ENCODE results near the gene CD101.

DNA sequence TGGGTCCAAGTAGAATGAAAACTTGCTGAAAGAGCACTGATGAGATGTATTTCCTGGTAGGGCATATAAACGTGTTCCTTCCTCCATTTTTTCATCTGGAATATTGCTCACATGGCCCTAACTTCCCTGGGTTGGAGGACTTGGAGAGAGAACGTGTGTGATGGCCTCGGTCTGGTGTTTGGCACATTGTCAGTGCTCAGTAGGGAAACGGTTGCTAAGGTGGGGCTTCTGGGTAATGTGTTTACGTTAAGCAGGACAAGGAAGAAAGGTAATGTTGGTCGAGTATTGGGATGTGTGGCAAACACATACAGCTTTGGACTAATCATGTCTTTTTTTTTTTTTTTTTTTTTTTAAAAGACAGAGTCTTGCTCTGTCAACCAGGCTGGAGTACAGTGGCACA is 64.8 kb downstream of the CD101 start:
- TF ChIP-seq, protein P1, sequence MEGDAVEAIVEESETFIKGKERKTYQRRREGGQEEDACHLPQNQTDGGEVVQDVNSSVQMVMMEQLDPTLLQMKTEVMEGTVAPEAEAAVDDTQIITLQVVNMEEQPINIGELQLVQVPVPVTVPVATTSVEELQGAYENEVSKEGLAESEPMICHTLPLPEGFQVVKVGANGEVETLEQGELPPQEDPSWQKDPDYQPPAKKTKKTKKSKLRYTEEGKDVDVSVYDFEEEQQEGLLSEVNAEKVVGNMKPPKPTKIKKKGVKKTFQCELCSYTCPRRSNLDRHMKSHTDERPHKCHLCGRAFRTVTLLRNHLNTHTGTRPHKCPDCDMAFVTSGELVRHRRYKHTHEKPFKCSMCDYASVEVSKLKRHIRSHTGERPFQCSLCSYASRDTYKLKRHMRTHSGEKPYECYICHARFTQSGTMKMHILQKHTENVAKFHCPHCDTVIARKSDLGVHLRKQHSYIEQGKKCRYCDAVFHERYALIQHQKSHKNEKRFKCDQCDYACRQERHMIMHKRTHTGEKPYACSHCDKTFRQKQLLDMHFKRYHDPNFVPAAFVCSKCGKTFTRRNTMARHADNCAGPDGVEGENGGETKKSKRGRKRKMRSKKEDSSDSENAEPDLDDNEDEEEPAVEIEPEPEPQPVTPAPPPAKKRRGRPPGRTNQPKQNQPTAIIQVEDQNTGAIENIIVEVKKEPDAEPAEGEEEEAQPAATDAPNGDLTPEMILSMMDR (conservative IDR thresholded peaks at IDR 0.05; ENCODE audit: low read depth in 2 of 2), result no peak
- TF ChIP-seq STAT1 (IDR thresholded peaks at IDR 0.05; ENCODE audit: unreplicated experiment) (no peak), ZNF114 (CRISPR knock-in tag; IDR thresholded peaks at IDR 0.05) (no peak), EZH2phosphoT487 (IDR thresholded peaks at IDR 0.05; ENCODE audit: unreplicated experiment) (no peak), POLR2AphosphoS5 (IDR thresholded peaks at IDR 0.05; ENCODE audit: low read depth) (no peak), CREB1 (CRISPR knock-in tag; IDR thresholded peaks at IDR 0.05; ENCODE audit: low read depth) (no peak), JUNB (IDR thresholded peaks at IDR 0.05; ENCODE audit: unreplicated experiment) (no peak), NANOG (IDR thresholded peaks at IDR 0.05; ENCODE audit: borderline replicate concordance) (no peak), EZH2 (IDR thresholded peaks at IDR 0.05; ENCODE audit: low read depth, unreplicated experiment) (no peak), ZNF331 (CRISPR knock-in tag; IDR thresholded peaks at IDR 0.05; ENCODE audit: low read depth) (no peak)
- TF ChIP-seq, protein P2, sequence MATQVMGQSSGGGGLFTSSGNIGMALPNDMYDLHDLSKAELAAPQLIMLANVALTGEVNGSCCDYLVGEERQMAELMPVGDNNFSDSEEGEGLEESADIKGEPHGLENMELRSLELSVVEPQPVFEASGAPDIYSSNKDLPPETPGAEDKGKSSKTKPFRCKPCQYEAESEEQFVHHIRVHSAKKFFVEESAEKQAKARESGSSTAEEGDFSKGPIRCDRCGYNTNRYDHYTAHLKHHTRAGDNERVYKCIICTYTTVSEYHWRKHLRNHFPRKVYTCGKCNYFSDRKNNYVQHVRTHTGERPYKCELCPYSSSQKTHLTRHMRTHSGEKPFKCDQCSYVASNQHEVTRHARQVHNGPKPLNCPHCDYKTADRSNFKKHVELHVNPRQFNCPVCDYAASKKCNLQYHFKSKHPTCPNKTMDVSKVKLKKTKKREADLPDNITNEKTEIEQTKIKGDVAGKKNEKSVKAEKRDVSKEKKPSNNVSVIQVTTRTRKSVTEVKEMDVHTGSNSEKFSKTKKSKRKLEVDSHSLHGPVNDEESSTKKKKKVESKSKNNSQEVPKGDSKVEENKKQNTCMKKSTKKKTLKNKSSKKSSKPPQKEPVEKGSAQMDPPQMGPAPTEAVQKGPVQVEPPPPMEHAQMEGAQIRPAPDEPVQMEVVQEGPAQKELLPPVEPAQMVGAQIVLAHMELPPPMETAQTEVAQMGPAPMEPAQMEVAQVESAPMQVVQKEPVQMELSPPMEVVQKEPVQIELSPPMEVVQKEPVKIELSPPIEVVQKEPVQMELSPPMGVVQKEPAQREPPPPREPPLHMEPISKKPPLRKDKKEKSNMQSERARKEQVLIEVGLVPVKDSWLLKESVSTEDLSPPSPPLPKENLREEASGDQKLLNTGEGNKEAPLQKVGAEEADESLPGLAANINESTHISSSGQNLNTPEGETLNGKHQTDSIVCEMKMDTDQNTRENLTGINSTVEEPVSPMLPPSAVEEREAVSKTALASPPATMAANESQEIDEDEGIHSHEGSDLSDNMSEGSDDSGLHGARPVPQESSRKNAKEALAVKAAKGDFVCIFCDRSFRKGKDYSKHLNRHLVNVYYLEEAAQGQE (IDR thresholded peaks at IDR 0.05; ENCODE audit: unreplicated experiment), result no peak
- TF ChIP-seq, protein P3, sequence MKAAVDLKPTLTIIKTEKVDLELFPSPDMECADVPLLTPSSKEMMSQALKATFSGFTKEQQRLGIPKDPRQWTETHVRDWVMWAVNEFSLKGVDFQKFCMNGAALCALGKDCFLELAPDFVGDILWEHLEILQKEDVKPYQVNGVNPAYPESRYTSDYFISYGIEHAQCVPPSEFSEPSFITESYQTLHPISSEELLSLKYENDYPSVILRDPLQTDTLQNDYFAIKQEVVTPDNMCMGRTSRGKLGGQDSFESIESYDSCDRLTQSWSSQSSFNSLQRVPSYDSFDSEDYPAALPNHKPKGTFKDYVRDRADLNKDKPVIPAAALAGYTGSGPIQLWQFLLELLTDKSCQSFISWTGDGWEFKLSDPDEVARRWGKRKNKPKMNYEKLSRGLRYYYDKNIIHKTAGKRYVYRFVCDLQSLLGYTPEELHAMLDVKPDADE (IDR thresholded peaks at IDR 0.05), result no peak
- TF ChIP-seq, protein P4, sequence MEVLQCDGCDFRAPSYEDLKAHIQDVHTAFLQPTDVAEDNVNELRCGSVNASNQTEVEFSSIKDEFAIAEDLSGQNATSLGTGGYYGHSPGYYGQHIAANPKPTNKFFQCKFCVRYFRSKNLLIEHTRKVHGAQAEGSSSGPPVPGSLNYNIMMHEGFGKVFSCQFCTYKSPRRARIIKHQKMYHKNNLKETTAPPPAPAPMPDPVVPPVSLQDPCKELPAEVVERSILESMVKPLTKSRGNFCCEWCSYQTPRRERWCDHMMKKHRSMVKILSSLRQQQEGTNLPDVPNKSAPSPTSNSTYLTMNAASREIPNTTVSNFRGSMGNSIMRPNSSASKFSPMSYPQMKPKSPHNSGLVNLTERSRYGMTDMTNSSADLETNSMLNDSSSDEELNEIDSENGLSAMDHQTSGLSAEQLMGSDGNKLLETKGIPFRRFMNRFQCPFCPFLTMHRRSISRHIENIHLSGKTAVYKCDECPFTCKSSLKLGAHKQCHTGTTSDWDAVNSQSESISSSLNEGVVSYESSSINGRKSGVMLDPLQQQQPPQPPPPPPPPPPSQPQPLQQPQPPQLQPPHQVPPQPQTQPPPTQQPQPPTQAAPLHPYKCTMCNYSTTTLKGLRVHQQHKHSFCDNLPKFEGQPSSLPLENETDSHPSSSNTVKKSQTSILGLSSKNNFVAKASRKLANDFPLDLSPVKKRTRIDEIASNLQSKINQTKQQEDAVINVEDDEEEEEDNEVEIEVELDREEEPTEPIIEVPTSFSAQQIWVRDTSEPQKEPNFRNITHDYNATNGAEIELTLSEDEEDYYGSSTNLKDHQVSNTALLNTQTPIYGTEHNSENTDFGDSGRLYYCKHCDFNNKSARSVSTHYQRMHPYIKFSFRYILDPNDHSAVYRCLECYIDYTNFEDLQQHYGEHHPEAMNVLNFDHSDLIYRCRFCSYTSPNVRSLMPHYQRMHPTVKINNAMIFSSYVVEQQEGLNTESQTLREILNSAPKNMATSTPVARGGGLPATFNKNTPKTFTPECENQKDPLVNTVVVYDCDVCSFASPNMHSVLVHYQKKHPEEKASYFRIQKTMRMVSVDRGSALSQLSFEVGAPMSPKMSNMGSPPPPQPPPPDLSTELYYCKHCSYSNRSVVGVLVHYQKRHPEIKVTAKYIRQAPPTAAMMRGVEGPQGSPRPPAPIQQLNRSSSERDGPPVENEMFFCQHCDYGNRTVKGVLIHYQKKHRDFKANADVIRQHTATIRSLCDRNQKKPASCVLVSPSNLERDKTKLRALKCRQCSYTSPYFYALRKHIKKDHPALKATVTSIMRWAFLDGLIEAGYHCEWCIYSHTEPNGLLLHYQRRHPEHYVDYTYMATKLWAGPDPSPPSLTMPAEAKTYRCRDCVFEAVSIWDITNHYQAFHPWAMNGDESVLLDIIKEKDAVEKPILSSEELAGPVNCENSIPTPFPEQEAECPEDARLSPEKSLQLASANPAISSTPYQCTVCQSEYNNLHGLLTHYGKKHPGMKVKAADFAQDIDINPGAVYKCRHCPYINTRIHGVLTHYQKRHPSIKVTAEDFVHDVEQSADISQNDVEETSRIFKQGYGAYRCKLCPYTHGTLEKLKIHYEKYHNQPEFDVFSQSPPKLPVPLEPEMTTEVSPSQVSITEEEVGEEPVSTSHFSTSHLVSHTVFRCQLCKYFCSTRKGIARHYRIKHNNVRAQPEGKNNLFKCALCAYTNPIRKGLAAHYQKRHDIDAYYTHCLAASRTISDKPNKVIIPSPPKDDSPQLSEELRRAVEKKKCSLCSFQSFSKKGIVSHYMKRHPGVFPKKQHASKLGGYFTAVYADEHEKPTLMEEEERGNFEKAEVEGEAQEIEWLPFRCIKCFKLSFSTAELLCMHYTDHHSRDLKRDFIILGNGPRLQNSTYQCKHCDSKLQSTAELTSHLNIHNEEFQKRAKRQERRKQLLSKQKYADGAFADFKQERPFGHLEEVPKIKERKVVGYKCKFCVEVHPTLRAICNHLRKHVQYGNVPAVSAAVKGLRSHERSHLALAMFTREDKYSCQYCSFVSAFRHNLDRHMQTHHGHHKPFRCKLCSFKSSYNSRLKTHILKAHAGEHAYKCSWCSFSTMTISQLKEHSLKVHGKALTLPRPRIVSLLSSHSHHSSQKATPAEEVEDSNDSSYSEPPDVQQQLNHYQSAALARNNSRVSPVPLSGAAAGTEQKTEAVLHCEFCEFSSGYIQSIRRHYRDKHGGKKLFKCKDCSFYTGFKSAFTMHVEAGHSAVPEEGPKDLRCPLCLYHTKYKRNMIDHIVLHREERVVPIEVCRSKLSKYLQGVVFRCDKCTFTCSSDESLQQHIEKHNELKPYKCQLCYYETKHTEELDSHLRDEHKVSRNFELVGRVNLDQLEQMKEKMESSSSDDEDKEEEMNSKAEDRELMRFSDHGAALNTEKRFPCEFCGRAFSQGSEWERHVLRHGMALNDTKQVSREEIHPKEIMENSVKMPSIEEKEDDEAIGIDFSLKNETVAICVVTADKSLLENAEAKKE (CRISPR knock-in tag; IDR thresholded peaks at IDR 0.05), result no peak

Data from GM23338 (cell line).